8988T (cell line): ENCODE results near the gene TTC21A.
"Not testable (repeated sequence)": the region's sequence is repeated elsewhere in the genome, so short reads cannot be mapped to it uniquely, and the experiment has no call there.

Experiments used
- DNase-seq: peaks from one replicate; pipeline ENCODE4 v3.0.0; 2011

Gene TTC21A

DNA sequence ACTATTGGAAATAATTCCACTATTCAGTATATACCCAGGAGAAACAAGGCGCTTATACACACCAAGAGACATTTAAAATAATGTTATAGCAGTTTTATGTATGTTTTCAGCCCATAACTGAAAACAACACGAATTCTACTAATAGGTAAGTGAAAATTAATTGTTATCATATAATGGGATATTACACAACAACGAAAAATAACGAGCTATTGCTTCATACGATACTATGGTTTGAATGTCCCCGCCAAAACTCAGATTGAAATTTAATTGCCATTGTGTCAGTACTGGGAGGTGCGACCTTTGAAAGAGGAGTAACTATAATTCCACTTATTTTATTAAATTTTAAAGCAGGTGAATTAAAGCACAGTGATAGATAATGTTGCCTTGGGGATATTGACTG, 49.9 kb downstream of the TTC21A start:
- no peak for DNase-seq

DNA sequence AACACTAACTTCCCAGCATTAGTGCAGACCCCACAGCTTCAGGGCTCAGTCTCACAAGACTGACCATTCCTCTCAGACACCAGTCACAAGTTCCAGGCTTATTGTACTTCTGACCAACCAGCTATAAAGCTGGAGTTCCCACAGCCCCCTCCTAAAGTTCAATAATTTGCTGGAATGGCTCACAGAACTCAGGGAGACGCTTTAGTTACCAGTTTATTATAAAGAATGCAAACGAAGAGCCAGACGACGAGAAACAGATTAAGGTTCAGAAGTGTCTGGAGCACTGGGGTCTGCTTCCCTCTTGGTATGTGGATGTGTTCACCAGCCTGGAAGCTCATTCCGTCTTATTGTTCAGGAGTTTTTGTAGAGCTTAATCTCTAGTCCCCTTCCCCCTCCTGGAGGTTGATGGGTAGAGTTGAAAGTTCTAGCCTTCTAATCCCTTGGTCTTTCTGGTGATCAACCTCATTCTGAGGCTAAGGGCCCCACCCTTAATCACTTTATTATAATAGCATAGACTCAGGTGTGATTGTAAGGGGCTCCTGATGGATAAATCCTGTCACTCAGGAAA, 50.8 kb downstream of the TTC21A start:
- DNase-seq: no peak

DNA sequence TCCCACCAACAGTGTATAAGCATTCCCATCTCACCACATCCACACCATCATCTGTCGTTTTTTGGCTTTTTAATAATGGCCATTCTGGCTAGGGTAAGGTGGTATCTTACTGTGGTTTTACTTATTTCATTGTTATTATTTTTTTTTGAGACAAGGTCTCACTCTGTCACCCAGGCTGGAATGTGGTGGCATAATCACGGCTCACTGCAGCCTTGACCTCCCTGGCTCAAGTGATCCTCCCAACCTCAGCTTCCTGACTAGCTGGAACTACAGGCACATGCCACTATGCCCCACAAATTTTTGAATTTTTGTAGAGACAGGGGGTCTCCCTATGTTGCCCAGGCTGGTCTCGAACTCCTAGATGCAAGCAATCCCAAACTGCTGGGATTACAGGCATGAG, 56.9 kb downstream of the TTC21A start:
- no peak for DNase-seq

DNA sequence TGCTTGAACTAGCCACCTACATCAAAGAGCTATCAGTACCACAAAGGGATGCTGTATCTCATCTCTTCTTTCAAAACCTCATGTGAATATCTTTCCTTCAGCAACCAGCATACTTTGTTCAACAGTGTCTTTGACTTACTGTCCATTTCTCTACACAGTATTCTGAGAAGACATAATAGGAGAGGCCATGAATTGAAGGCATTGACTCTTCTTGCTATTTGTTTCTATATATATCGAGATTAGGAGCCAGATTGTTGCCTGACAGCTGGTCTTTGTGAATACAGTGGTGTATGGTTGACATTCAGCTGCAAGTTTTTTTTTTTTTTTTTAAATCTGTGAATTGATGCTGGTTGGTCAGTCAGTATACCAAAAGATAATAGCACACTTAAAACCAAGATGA, 58.0 kb downstream of the TTC21A start:
- no peak for DNase-seq

DNA sequence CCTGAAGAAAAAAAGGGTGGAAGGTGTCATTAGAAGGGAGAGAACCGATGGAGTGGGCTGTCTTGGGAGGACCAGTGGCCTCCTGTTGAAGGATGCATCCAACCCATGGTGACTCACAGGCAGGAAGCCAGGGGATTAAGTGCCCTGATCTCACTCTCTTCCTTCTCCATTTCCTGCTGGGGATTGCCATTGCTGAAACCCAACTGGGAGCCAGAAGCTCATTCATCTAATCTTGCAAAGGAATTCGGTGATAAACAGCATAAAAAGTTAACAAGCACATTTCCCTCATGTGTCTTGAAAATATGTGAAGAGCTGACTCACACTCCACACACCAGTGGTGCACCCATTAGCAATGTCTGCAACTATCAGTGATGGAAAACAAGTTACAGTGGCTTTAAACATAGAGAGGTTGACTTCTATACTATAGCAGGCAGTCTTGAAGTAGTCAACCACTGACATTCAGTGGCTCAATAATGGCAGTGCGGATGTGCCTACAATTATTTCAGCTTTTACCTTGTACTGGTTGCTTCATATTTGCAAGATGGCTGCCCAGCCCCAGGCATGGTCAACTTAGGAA, 58.7 kb downstream of the TTC21A start:
- DNase-seq: no peak

DNA sequence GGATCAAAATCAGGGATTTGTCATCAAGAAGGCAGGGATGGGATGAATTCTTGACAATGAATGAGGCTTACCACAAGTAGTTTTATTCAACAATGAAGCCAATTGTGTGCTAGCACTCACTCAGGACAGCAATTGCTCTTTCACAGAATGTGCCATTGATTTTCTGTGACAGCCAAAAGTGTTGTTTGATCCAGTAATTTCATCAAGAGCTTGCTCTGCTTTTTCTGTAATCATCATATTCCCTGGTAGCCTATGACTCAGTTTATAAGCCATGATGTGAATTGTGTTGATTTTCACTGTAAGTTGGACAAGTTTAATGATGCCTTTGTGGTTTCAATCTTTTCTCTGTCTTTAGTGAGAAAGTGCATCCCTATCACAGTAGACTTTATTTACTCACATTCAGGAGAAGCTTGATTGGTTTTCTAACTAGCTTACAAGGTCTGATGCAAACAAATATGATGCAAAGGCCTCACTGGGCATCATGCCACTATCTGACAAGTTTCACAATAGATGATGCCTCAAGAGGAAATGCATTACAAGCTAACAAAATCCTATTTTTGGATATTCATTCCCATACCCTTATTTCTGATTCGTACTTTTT, 59.6 kb downstream of the TTC21A start:
- no peak for DNase-seq

DNA sequence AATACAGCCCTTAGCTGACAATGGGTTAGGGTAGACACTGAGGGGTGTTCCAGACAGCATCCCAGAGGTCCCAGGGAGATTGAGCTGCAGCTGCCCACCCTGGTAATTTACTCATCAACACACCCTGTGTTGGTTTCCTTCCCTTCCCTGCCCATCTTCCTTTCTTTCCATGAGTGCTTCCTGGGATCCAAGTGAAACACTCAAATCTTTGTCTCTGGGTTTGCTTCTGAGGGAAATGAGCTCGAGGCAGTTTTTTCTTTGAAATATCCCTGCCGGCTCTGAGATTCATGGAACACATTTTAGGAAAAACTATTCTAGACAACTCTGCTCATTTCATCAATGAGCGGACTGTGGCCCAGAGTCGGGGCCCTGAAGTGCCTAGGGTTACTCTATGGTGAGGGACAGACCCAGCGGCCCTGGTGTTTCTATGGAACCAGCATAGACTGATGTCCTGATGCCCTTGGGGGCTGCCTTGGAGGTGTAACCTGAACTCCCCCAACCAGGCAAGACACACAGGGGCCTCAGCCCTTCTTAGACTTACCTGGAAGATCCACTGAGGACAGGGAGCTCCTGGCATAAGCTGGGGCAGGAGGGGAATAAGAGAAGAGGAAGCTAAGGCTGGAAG, 60.8 kb downstream of the TTC21A start:
- DNase-seq: no peak

DNA sequence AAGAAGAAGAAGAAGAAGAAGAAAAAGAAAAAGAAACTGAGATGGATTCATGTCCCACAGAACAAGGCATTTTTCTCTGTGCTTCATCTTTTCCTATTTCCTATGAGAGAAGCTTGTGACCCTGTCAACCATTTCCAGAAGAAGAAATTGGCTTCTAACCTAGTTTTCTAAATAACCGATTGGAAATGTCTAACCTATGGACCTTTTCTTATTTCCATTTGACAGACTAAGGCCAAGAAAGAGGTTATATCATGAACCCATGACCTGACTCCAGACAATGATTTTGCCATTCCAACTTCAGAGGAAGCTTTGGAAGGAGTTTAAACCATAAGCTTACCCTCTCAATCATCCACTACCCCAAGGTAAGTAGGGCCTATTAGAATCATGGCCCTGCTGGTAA, 62.2 kb downstream of the TTC21A start:
- no peak for DNase-seq

DNA sequence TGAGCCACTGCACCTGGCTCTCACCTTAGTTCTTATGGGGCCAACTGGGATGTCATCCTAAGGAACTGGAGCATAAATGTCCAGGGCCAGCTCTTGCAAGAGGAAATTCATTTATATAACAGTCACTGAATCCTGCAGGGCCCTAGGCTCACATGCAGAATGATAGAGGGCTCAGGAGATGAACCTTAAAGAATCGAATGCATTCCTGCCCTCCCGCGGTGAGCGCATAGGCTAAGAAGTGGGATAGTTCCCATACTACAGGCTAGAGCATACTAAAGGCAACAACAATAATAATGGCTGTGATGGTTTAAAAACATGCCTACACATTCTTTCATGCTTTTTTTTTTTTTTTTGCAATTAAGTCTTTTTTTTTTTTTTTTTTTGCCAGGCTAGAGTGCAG, 63.0 kb downstream of the TTC21A start:
- DNase-seq: no peak

DNA sequence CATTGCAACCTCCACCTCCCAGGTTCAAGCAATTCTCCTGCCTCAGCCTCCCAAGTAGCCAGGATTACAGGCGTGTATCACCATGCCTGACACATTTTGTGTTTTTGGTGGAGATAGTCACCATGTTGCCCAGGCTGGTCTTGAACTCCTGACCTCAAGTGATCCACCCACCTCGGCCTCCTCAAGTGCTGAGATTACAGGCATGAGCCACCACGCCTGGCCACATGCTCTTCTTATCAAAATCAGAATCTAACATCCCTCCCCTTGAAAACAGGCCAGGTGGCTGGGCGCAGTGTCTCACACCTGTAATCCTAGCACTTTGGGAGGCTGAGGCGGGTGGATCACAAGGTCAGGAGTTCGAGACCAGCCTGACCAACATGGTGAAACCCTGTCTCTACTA, 63.4 kb downstream of the TTC21A start:
- not testable (repeated sequence) for DNase-seq

DNA sequence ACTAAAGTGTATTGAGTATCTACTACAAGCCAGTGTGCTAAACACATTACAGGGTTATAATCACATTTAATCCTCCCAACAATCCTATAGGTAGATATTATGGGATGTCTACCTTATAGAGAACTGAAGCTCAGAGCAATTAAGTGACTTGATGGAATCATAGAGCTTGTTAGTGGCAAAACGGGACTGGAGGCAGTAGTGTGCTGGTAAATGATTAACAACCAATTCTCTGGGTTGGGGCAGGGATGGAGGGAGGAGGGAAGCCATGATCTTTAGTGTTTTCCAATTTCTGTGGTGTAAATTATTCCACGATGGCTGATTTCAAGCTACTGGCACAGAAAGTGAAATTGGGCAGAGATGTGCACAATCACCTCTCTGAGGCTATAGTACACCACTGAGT, 64.4 kb downstream of the TTC21A start:
- no peak for DNase-seq

DNA sequence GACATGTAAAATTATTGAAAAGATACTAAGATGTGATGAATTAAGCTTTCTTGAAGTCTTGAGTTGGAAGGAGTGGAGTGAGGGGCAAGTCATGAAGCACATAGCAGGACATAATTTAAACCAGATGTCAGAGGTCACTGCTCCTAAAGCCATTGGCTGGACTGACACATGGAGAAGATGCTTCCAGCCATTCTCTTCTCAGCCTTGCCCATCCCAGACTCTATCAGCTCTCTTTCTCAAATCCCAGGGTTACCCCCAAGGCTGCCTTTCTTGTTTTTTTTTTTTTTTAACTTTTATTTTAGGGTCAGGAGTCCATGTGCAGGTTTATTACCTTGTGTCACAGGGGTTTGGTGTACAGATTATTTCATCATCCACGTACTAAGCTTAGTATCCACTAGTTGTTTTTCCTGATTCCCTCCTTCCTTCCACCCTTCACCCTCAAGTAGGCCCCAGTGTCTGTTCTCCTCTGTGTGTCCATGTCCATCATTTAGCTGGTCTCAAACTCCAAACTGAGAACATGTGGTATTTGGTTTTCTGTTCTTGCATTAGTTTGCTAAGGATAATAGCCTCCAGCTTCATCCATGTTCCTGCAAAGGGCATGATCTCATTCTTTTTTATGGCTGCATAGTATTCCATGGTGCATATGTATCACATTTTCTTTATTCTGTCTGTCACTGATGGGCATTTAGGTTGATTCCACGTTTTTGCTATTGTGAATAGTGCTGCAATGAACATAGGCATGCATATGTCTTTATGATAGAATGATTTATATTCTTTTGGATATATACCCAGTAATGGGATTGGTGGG, 66.0 kb downstream of the TTC21A start:
- DNase-seq: no peak

DNA sequence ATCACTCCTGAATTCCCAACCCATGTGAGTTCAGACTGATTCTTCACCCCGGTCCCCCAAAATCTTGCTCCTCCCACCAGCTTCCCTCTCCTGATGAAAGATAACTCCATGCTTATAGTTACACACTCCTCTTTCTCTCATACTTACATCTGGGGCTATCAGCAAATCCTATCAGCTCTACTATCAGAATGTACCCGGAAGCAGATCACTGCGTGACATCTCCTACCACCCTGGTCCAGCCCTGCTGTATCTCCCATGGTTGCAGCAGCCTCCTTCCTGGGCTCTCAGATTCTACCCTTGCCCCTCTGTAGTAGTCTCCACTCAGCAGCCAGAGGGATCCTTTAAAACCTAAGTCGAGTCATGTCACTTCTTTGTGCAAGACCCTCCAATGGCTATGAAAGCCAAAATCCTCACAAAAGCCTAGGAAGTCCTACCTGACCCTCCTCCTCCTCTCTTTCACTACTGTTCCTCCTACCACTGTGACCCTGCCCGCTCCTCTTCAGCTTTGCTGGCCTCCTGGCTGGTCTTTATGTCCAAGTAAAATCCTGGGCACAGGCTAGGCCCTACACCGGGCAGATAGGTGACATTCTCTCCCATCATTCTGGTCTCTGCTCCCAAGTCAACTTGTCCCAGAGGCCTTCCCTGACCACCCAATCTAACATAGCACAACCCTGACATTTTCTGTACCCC, 68.7 kb downstream of the TTC21A start:
- no peak for DNase-seq

DNA sequence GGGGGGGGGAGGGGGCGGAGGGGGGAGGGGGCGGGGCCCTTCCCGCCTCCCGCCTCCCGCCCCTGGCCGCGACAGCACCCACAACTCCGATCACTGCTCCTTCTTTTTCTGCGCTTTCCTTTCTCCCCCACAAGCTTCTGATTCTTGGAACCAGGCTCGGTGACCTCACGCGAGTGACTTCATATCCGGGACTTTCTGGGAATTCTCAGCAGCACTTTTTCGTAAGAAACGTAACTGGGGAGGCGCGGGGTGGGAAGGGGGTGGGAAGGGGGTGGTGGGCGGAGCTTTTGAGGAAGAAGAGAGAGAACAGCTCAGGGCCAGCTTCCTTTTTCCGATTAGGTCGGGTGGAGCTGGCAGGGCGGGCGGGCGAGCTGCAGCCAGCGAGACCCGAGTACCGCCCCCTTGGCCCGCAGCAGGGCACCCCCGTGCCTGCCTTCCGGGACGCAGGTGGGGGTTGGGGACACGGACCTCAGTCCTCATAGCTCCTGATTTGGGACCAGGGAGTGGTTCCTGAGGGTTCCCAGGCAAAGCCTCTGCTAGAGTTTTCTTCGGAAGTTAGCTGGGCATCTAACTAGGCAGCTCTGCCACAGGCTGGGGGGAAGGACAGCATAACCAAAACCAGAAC, 70.3 kb downstream of the TTC21A start:
- peak; percentile 94 for DNase-seq

DNA sequence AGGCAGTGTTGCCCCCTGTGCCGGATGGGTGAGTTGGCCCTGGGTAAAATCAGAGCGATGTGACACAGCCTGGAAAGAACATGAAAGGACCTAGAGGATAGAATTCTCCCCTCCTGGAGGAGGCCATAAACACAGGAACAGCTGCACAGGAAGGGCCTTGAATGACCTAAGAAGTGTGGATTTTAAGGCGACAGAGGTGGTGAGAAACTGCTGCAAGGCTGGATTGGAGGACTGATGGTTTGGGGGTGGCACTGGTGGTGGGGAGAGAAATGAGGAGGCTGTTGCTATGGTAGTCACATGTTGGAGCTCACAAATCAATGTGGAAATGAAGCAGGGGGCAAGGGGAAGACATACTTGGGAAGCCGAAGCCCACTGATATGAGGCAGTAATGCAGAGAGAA, 71.1 kb downstream of the TTC21A start:
- DNase-seq: no peak

DNA sequence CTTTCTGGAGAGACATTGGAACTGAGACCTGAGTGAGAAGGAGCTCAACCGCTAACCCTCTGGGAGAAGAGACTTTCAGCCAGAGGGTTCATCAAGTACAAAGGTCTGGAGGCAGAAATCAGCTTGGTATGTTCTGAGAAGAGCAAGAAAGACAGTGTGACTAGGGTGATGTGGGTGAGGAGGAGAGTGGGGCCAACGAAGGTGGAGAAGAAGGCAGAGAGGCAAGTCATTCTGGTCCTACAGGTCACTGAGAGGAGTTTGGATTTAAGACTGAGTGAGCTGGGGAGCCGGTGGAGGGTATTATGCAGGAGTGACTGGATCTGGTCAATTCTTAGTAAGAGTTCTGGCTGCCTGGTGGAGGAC, 72.7 kb downstream of the TTC21A start:
- no peak for DNase-seq

DNA sequence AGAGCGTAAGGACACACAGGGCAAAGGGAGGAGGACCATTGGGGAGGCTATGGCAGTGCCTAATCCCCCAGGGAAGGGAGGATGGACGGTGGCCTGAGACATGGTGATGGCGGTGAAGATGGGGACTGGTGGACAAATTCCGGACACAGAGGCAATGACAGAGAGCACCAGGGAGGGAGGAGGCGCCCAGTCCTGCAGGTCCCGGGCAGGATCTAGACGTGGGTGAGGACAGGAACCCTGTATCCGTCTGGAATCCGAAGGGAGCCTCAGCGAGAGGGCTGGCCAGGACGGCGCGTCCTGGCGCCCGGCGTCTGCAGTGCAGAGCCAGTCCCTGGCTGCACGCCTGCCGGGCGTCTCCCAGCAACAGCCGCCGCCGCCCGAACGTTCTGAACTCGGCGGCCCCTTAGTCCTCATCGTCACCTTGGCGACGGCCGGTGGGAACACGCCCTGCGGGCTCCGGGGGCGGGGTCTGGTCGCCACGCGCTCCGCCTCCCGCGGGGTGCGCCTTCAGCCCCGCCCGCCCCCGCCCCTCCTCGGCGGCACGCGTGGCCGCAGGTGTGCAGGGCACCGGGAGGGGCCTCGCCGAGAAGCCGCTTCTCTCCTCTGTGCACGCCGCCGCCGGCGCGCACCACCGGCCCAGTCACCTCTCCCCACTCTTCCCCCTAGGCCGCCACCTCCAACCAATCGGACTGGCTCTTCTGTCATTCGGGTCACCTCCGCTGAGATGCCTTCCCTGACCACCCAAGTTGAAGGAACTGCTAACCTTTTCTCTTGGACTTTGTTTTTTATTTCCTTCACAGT, 73.3 kb downstream of the TTC21A start:
- DNase-seq: peak; percentile 93

DNA sequence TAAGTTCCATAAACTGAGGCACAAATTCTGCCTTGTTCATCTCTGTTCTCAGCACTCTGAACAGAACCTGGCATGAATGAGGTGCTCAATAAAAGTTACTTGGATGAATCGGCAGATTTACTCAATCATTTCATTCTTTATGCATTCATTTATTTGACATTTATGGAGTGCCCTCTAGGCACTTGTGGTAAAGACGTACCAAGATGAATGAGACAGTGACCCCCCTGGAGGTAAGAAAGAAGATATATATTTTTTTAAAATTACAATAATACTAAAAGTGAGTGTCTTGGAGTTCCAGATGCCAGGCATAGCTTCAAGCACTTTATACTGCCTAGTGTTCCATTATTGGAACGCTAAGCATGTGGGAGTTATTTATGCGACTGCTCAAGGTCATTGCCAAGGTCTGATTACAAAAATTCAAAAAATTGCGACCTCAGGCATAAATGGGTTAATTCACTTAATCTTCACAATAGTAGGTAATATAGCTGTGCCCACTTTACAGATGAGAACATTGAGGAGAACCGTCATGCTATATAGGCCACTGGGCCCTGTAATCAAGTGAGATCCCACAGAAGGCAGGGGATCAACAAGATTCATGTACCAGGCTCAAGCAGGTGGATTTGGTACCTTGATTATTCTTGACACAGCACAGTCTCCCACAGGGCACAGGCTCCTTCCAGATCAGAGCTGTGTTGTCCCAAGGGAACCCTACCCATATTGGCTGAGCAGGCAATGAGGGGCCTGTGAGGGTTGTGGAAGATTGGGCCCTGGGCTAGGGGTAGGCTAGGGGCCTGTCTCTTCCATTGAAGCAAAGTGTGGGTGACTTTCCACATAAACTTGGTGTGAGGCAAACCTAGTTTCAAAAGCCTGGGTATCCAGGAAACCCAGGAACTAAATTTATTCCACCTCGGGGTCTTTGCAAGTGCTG, 74.2 kb downstream of the TTC21A start:
- no peak for DNase-seq

DNA sequence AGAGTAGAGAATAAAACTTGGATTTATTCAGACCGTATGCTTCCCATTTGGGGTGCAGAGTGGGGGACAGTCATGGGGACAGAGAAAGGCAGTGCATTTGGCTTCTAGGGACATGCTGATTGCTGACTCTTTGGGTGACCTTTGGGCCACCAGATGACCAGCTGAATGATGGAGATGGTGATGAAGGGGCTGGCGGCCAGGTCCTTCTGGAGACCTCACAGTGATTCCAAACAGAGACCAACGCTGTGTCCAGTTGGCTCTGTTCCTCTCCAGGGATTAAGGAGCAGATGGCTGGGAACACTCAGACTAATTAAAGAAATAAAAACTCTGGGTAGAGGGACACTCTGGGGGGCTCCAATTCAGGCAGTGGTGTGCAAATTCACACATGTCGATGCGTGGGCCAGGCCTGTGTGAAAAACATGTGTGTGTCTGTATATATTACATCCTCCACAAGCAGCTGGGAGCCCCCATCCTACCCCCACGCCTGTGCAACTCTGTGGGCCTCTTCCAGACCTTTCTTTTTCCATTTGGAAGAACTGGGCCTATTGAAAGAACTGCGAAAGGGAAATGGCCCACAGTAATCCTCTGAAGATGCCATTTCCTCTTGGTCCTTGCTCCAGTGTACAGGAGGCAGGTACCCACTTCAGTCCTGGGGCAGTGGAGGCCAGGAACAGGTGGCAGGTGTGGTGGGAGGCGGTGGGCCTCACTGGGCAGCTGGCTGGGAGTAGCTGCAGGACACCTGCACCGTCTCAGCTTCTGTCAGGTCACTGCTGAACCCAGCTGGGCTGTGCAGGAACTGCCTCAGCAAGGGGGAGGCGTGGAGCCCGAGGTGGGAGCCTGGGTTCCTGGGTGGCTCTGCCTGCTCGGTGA, 76.0 kb downstream of the TTC21A start:
- no peak for DNase-seq
